GM18517 (cell line): ENCODE measurements around the gene BLOC1S1.
A peak's percentile ranks its signal among the peaks of the same experiment; 100 is the strongest.

ENCODE experiments used
- ATAC-seq: cut with Tn5 transposase; IDR thresholded peaks from one replicate; pipeline ENCODE4 v1.9.1; 2021; ENCODE audit warnings: mild to moderate bottlenecking, moderate library complexity; ENCODE audit not compliant: unreplicated experiment

BLOC1S1 gene

DNA sequence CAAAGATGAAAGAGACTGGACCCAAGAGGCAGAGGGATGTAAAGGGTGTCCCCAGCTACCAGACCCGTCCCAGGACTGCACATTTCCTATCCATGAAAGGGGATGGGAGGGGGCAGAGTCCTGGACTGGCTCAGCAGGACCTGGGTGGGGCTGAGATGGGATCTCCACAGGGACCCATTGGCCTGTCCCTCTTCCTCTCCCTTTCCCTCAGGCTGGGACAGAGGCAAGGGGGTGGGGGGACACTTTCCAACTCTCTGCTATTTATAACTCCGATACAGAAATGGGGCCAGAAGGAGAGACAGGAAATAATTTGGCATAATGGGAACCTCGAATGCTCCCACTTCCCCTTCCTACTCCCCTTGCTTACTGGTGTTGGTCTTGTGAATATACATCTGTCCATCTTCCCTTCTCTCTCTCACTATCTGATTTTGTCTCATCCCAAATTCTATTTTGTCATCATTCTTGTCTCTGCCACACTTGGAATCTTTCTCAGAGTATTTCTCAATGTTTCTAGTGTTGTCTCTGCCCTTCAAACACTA, 7.1 kb upstream of the BLOC1S1 start:
- ATAC-seq = no peak

DNA sequence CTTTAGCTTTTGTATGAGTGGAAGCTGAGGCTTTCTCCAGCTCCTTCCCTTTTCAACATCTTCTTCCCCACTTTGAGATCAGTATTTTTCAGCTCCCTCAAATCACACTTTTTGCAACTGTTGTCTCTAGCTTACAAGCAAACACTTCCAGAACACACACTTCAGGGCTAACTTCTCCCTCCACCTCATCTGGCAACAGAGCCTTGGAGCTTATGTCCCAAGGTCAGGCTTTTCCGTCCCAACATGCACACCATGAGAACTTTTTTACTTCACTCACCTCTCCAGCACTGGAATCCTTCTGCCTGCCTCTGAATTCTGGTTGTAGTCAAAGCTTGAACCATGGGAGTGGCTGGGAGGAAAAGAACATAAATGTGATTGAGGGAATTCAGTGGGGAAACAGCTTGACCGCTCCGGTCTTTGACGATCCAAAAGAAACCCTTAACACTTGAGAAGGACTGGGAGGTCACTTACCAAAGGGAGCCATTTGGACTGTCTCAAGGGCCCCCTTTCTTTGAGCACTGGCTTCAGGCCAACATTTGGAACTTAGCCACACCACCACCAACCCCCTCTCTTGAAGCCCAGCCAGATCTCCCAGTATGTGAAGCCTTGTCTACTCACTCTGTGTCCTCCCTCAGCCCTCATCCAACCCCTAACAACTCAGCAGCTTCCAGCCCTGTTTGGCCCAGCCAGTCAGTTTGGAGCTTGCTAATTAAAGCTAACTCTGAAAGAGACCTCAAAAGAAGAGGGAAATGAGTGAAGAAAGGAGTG, 3.9 kb upstream of the BLOC1S1 start:
- no peak for ATAC-seq

DNA sequence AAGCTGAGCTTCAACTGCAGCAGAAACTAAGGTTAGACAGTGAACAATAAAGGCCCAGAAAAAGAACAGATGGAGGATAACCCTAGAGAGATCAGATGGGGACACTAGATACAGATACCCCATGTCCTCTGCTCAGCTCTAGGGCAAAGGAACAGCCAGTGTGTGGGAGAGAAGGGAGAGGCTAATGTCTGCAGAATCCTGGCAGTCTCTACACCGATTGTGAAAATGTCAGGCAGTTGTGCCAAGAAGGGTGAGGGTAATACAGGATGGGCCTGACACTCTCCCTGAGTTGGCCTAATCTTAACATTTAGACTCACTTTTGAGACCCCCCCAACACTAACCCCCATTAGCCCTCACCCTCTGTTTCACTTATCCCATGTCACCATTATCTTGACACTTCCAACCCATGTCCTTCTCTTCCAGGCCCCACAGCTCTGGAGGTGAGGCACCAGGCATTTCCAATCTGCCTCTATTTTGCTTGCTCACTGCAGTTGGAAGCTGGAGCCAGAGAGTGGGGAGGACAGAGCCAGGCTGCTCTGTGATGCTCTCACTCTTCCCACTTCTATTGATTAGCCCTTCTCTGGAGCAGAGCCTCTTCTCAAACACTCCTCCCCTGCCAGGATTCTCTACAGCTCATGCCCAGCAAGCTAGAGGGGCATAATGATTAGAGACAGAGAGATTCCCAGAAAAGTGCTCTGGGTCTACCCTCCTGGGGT, 3.0 kb upstream of the BLOC1S1 start:
- ATAC-seq = no peak

DNA sequence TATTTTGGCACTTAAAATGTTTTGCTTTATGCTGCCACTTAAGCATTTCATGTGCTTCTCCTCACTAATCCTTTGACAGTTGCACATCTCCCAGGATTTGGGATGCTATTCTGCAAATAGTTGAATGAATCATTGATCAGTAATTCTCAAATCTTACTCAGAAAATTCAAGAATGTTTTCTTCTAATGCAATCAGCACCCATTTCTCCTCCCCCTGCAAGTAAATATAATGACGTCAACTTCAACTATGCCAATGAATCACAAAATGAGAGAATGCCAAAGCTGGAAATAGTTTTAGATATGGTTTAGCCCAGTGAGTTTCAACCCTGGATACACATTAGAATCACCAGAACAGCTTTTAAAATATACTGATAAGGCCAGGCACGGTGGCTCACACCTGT, 2.1 kb upstream of the BLOC1S1 start:
- no peak for ATAC-seq

DNA sequence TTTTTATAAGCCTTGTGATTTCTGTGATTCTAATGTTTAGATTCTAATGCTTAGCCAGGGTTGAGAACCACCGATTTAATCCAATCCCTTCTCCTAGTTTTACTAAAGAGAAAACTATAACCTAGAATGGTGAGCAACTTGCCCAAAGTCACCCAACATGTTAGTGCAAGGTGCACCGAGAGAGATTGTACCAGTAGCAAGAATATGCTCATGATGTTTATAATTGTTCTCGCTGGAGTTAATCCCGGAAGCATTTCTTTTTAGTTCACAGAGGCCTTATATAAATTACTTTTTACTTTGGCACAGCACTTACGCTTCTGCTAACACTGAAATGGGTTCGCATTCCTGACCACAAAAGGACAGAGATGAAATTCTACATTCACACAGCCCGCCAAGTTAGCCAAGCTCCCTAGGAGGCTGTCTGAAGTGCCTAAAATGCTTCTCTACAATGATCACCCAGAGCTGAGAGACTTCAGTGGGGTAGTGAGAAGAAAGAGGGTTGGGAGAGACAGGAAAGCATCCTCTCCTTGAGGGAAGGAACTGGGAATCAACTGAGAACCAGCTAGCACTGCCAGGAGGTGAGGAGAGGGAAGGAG, 579 bp upstream of the BLOC1S1 start:
- no peak for ATAC-seq

DNA sequence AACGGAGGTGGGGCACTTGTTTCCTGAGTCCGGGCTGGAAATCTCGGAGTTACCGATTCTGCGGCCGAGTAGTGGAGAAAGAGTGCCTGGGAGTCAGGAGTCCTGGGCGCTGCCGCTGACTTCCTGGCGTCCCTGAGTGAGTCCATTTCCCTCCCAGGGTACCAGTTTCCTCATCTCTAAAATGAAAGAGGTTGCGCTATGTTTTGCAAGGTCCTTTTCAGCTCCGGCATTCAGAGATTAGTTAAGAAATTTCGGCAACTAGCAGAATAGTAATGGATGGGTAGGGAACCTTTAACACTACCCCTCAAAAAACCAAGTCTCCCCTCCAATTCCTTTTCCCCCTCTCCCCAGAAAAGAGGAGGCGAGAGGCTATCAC, 724 bp downstream of the BLOC1S1 start:
- peak; percentile 27 for ATAC-seq

DNA sequence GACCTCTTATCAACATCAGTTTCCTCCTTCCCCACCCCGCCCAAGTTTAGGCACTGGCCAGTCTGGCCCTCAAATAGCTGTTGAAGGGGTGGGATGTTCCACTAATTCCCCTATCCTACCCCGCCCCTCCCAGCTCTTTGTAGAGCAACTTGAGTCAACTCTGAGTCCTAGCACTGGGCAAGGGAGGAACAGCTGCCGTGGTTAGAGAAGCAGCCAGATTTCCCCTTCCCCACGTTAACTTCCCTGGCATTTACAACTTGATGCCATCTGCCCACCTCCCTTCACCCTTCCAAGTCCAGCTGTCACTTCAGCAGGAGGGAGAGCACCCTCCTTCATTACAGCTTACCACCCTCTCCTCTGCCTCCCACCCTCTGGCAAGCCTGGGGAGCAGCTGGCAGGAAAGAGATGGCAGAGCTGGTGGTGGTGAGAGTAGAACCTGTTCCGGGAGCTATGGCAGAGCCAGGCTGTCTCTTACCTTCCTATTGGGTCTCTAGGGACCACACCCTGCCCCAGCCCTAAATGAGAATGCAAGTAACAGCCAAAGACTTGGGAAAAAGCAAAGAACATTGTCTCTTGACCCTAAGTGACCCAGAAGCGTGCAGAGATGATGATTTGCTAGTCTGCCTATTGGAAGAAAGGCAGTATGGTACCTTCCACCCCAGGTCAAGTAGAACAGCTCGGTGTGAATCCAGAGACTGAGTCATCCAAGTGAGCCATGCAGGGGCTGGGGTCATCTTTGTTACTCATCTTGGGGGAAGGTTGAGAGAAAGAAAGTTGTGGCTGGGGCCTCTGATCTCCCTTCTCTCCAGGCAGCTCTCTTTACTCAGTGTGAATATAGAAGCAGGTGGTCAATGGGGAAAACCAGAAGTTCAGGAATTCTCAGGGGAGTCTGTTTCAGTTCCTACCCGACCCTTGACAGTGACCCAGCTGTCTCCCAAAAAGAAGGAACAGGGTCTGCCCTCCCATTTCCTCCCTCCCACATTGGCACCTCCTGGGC, 1.5 kb downstream of the BLOC1S1 start:
- no peak for ATAC-seq

DNA sequence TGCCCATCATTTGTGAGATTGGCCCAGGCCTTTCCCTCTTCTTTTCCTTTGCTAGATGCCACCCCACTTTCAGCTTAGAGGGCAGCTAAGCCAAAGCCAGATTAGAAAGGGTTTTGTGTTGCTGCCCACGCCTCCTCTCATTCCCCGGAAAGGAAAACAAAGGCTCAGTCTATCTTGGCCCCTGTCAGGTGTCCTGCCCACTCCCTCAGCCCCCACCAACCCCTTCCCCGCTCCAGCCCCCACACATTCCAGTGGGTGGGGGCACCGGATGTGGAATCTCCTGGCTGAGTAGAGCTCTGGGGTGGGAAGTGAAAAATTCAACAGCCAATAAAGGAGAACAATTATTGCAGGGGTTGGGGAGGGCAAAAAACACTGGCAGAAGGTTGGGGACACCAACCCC, 2.2 kb downstream of the BLOC1S1 start:
- no peak for ATAC-seq

DNA sequence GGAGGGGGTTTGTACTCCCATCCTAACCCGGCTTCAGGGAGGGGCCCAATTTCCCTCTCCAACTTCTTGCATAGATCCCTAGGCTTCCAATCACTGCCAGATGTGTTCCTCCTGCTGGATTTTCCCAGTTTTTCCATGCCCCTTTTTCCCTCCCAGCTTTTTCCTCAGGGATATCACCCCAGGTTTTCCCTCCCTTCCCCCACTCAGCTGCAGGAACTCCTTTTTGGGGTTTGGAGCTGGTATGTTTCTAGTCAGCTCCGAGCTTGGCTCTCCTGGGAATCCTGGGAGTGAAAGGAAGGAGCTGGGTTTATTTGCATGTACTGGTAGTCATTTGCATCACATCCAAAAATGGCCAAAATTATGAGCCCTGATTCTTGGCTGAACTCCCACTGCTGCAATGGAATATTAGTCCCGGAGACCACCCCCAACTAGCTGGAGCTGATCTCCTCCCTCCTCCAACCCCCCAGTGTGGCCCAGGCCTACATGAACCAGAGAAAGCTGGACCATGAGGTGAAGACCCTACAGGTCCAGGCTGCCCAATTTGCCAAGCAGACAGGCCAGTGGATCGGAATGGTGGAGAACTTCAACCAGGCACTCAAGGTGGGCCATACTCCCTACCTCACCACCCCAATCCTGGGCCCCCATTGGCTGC, 2.9 kb downstream of the BLOC1S1 start:
- ATAC-seq = no peak

DNA sequence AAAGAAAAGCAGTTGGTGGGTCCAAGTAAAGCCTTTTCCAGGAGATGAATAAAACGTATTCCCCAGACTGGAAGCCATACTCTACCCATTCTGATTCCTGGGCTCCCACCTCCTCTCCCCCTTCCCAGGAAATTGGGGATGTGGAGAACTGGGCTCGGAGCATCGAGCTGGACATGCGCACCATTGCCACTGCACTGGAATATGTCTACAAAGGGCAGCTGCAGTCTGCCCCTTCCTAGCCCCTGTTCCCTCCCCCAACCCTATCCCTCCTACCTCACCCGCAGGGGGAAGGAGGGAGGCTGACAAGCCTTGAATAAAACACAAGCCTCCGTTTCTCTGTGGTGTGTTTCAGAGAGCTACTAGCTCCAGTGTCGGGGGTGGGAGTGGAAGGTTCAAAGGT, 3.5 kb downstream of the BLOC1S1 start:
- no peak for ATAC-seq

DNA sequence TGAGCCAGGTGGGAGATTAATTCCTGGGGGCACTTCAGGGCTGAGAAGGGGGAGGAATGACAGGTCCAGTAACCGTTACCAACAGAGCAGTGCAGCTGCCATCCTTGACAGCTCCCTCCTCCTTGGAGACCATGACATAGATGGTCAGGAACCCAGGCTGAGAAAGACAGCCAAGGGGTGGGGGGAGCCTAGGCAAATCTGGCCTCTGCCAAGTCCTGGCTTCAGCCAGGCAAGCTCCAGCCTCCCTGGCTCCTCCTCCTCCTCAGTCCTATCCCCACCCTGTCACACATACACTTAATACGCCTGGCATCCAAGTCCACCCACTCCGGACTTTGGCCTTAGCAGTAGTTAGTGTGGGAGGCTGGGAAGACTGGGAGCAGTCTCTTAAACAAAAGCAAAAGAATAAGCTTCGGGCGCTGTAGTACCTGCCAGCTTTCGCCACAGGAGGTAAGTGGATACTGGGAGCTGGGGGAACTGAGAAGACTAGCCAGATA, 4.3 kb downstream of the BLOC1S1 start, which contains the start of gene RDH5:
Gene RDH5 (plus strand): TSS at position 323 of the 494 bp plus-strand sequence. CDS start 792 bp downstream, outside the sequence.
- no peak for ATAC-seq

DNA sequence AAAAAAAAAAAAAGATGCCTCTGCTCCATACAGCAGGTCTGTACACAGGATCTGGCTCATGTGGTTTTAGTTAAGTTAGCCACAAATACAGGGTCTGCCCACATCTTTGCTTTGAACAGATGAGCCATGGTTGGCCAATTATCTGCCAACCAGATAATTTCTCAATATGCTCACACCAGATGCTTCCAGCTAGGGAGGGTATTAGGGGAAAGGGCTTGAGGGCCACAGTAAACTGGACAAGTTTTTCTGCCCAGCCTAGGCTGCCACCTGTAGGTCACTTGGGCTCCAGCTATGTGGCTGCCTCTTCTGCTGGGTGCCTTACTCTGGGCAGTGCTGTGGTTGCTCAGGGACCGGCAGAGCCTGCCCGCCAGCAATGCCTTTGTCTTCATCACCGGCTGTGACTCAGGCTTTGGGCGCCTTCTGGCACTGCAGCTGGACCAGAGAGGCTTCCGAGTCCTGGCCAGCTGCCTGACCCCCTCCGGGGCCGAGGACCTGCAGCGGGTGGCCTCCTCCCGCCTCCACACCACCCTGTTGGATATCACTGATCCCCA, 5.1 kb downstream of the BLOC1S1 start:
- no peak for ATAC-seq

DNA sequence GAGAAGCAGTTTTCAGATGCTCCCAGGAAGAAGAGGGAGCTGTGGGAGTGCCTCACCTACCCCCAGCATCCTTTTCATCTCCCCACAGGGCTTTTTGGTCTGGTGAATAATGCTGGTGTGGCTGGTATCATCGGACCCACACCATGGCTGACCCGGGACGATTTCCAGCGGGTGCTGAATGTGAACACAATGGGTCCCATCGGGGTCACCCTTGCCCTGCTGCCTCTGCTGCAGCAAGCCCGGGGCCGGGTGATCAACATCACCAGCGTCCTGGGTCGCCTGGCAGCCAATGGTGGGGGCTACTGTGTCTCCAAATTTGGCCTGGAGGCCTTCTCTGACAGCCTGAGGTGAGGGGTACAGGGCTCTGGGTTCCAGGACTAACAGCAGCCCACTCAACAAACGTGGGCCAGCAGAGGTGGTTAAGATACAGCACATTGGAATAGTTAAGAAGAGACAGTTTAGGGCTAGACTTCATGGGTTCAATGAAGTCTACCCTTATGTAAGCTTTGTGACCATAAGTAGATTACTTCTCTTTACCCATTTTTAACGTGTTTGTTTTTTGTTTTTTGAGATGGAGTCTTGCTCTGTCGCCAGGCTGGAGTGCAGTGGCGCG, 5.9 kb downstream of the BLOC1S1 start:
- ATAC-seq = no peak

DNA sequence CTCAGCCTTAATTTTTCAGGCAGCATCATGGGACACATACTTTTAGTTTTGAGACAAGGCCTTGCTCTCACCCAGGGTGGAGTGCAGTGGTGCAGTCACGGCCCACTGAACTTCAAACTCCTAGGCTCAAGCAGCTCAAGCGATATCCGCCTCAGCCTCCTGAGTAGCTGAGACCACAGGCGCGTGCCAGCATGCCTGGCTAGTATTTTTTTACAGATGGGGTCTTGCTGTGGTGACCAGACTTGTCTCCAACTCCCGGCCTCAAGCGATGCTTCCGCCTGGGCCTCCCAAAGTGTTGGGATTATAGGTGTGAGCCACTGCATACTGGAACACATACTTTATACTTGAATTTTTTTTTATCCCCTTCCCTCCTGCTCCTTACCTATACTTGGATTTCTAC, 7.1 kb downstream of the BLOC1S1 start:
- ATAC-seq = no peak

DNA sequence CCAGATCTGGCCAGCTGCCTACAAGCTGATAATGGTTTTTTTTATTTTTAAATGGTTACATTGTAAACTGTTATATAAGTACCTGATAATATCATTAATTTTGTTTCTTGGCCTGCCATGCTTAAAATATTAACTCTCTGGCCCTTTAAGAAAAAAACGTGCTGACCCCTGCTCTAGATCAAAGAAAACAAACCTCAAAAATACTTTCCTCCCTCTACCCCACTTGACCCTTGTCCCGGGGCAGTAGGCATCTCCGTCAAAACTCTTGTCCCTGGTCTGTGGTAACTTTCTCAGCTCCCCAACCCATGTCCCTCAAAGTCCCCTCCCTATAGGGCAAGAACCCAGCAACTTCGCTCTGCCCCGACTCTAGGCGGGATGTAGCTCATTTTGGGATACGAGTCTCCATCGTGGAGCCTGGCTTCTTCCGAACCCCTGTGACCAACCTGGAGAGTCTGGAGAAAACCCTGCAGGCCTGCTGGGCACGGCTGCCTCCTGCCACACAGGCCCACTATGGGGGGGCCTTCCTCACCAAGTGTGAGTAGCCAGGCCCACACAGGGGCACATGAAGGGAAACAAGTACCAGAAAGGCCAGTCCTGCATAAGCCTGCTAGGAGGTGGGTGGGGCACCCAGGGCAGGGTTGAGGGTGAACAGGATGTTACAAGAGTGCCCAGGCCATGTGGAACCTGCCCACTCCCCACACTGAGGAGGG, 7.8 kb downstream of the BLOC1S1 start:
- ATAC-seq = no peak

DNA sequence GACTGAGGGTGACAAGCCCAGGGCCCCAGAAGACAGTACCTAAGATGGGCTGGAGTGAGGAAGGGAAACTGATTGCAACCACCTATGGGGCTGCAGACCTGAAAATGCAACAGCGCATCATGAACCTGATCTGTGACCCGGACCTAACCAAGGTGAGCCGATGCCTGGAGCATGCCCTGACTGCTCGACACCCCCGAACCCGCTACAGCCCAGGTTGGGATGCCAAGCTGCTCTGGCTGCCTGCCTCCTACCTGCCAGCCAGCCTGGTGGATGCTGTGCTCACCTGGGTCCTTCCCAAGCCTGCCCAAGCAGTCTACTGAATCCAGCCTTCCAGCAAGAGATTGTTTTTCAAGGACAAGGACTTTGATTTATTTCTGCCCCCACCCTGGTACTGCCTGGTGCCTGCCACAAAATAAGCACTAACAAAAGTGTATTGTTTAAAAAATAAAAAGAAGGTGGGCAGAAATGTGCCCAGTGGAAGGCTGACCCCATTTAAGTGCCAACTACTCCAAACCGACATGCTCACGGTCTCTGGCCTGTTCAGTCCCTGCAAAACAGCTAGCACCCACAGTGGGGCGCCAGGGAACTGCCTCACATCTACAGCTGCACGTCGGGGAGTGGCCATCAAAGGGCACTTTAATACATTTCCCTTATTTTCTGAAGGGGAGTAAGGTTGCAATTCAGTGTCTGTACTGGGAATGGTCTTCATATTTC, 8.5 kb downstream of the BLOC1S1 start:
- peak; percentile 39 for ATAC-seq

DNA sequence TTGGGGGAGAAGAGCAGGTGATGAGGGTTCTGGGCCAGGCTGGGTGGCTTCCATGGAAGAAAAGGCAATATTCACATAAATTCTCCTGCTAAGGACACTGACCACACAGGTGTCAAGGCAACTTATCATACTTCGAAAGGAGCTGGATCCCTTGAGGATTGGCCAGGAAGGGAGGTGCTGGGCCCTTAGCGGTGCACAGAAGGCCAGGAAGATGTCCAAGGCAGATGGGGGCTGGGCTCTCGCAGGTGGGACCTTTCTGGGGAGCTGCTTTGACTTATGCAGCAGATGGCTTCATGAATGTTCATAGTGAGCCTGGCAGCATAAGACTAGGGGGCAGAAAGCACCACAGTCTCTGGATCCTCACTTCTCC, 9.1 kb downstream of the BLOC1S1 start:
- ATAC-seq = no peak

DNA sequence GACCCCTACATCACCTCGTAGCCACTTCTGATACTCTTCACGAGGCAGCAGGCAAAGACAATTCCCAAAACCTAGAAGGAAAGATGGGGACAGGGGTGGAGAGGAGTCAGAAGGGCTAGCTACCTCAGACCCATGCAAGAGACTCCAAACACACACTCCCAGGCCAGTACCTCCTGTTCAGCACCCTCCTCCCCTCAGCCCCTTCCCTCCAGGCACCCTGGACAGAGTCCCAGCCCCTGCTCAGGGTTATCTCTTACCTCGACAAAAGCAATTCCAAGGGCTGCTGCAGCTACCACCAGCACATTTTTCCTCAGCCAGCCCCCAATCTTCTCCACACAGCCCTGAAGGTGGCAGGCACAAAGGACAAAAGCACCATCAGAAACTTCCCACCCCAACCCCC, 9.7 kb downstream of the BLOC1S1 start:
- ATAC-seq = no peak
